SK-N-SH (cell line): Measurements from ENCODE around the gene CLEC16A. TPM values are rescaled to one million over a fixed set of nuclear protein-coding genes. Genes with fewer than 3 reads are reported as not detected.

Experiments used
- CTCF ChIA-PET: fragments of 300-600, 350-600 bp; formaldehyde crosslinking; extraction: SDS; loops from one replicate; lab custom pipeline; 2021; lab: Yijun Ruan, JAX
- POLR2A ChIA-PET: fragments of 350-600 bp; sonication (Branson Sonifier 250); formaldehyde crosslinking; extraction: SDS; loops from one replicate; lab custom pipeline; 2020; ENCODE audit warnings: antibody characterized with exemption, inconsistent platforms; lab: Yijun Ruan, JAX
- DNase-seq: peaks from one replicate; pipeline ENCODE4 v3.0.0; 2012
- H2AFZ ChIP-seq: fragments of 200-600 bp; sonication (generic); 2 replicates; pipeline ENCODE4 v1.8.1; 2016; ENCODE audit warnings: antibody characterized with exemption, mild to moderate bottlenecking, low read depth
- H3F3A ChIP-seq: fragments of 200-600 bp; sonication (generic); replicated peaks from 2 replicates; pipeline ENCODE3; 2016; ENCODE audit warnings: antibody characterized with exemption, mild to moderate bottlenecking; ENCODE audit not compliant: insufficient read depth
- H3K27ac ChIP-seq, 2 experiments: fragments of 200-500 bp in 1 of 2; fragments of 200-600 bp in 1 of 2; sonication (Bioruptor generic) in 1 of 2; sonication (generic), shearing (Covaris generic) in 1 of 2; 2 replicates each; pipeline versions ENCODE4 v1.5.1 to v1.6.1; 2014 to 2016; ENCODE audit warnings: low read depth in 2 of 2, inconsistent platforms in 1 of 2, low read length in 1 of 2, mild to moderate bottlenecking in 1 of 2, mixed read lengths in 1 of 2
- H3K27me3 ChIP-seq: fragments of 200-600 bp; sonication (generic), shearing (Covaris generic); 2 replicates; pipeline ENCODE4 v1.6.1; 2016; ENCODE audit warnings: mixed run types; ENCODE audit not compliant: insufficient read depth
- H3K36me3 ChIP-seq, 2 experiments: fragments of 200-500 bp in 1 of 2; fragments of 200-600 bp in 1 of 2; sonication (Bioruptor generic) in 1 of 2; sonication (generic) in 1 of 2; replicated peaks in 1 of 2; 2 replicates each; pipeline versions ENCODE3 to v1.5.1; 2014 to 2016; ENCODE audit warnings: low read length in 1 of 2, mild to moderate bottlenecking in 1 of 2; ENCODE audit not compliant: insufficient read depth in 2 of 2, control insufficient read depth in 1 of 2
- H3K4me1 ChIP-seq, 2 experiments: fragments of 200-500 bp in 1 of 2; fragments of 200-600 bp in 1 of 2; sonication (Bioruptor generic) in 1 of 2; sonication (generic), shearing (Covaris generic) in 1 of 2; 2 replicates each; pipeline versions ENCODE4 v1.5.1 to v1.6.1; 2014 to 2016; ENCODE audit warnings: low read depth in 1 of 2, low read length in 1 of 2, mixed run types in 1 of 2; ENCODE audit not compliant: insufficient read depth in 2 of 2, control insufficient read depth in 1 of 2
- H3K4me2 ChIP-seq: fragments of 200-600 bp; sonication (generic), shearing (Covaris generic); 2 replicates; pipeline ENCODE4 v1.6.1; 2017; ENCODE audit warnings: mixed run types
- H3K4me3 ChIP-seq, 2 experiments: fragments of 200-500 bp in 1 of 2; fragments of 200-600 bp in 1 of 2; sonication (Bioruptor generic) in 1 of 2; sonication (generic), shearing (Covaris generic) in 1 of 2; 2 replicates each; pipeline versions ENCODE4 v1.5.1 to v1.8.1; 2014 to 2016; ENCODE audit warnings: low read depth in 2 of 2, inconsistent platforms in 1 of 2, low read length in 1 of 2, mild to moderate bottlenecking in 1 of 2, mixed read lengths in 1 of 2, moderate library complexity in 1 of 2
- H3K79me2 ChIP-seq: fragments of 200-600 bp; sonication (generic); 2 replicates; pipeline ENCODE4 v1.8.1; 2017; ENCODE audit warnings: mild to moderate bottlenecking; ENCODE audit not compliant: insufficient read depth
- H3K9ac ChIP-seq: fragments of 200-600 bp; sonication (generic); 2 replicates; pipeline ENCODE4 v1.6.1; 2017; ENCODE audit warnings: mixed run types
- H3K9me2 ChIP-seq: fragments of 200-600 bp; sonication (generic); 2 replicates; pipeline ENCODE4 v1.6.1; 2017; ENCODE audit warnings: mixed run types
- H3K9me3 ChIP-seq: fragments of 200-600 bp; sonication (generic); 2 replicates; pipeline ENCODE4 v1.6.1; 2017; ENCODE audit warnings: mixed run types, mild to moderate bottlenecking, moderate library complexity
- H4K20me1 ChIP-seq: fragments of 200-600 bp; sonication (generic); 2 replicates; pipeline ENCODE4 v1.6.1; 2017; ENCODE audit warnings: mild to moderate bottlenecking, mixed run types; ENCODE audit not compliant: insufficient read depth
- ELF1 ChIP-seq: IDR thresholded peaks from 2 replicates; pipeline ENCODE4 v1.4.0; 2012
- EP300 ChIP-seq, 2 experiments: IDR thresholded peaks; 2 replicates each; pipeline versions ENCODE4 v1.4.0 to v1.6.1; 2012; ENCODE audit warnings: borderline replicate concordance in 1 of 2, low read depth in 1 of 2, low read length in 1 of 2
- EZH2phosphoT487 ChIP-seq: fragments of 200-600 bp; sonication (generic); IDR thresholded peaks from 2 replicates; pipeline ENCODE4 v1.6.1; 2017; ENCODE audit warnings: low read depth, mixed run types, mild to moderate bottlenecking, antibody characterized with exemption, moderate library complexity, borderline replicate concordance
- FOSL2 ChIP-seq: IDR thresholded peaks from 2 replicates; pipeline ENCODE4 v1.4.0; 2012; ENCODE audit warnings: low read depth, mild to moderate bottlenecking, moderate library complexity, borderline replicate concordance
- GATA2 ChIP-seq: sonication (generic); formaldehyde crosslinking; IDR thresholded peaks from 2 replicates; pipeline ENCODE4 v1.5.0; 2020; ENCODE audit warnings: mild to moderate bottlenecking, missing genetic modification reagents
- IRF3 ChIP-seq: fragments of 150-350 bp; IDR thresholded peaks from 2 replicates; pipeline ENCODE4 v1.6.1; 2016; ENCODE audit warnings: mild to moderate bottlenecking, low read depth, low read length
- JUND ChIP-seq: IDR thresholded peaks from 2 replicates; pipeline ENCODE4 v1.4.0; 2012
- MAX ChIP-seq: IDR thresholded peaks from 2 replicates; pipeline ENCODE4 v1.4.0; 2012; ENCODE audit warnings: low read depth
- MEF2A ChIP-seq: IDR thresholded peaks from 2 replicates; pipeline ENCODE4 v1.4.0; 2012; ENCODE audit warnings: low read depth, borderline replicate concordance
- NFIC ChIP-seq: IDR thresholded peaks from 2 replicates; pipeline ENCODE4 v1.4.0; 2012; ENCODE audit warnings: borderline replicate concordance
- NRF1 ChIP-seq: IDR thresholded peaks from 2 replicates; pipeline ENCODE4 v1.6.1; 2012; ENCODE audit warnings: low read depth, mild to moderate bottlenecking, low read length
- PBX3 ChIP-seq: IDR thresholded peaks from 2 replicates; pipeline ENCODE4; 2012
- POLR2AphosphoS5 ChIP-seq: IDR thresholded peaks from 2 replicates; pipeline ENCODE4 v1.6.1; 2012; ENCODE audit warnings: low read depth, low read length
- RAD21 ChIP-seq: IDR thresholded peaks from 2 replicates; pipeline ENCODE4 v1.6.1; 2012; ENCODE audit warnings: mild to moderate bottlenecking, low read length
- SMC3 ChIP-seq: IDR thresholded peaks from 2 replicates; pipeline ENCODE4 v1.6.1; 2012; ENCODE audit warnings: low read depth, low read length, improper control_type of control experiment
- USF1 ChIP-seq: IDR thresholded peaks from 2 replicates; pipeline ENCODE4 v1.4.0; 2012; ENCODE audit warnings: low read depth, borderline replicate concordance
- ZBTB33 ChIP-seq: IDR thresholded peaks from 2 replicates; pipeline ENCODE4 v1.4.0; 2012; ENCODE audit warnings: low read depth, borderline replicate concordance
- WGBS: methylation state at CpG from one replicate; pipeline ENCODE4 v1.1.6; 2017; ENCODE audit warnings: low lambda C conversion rate; 5-methylcytosine and 5-hydroxymethylcytosine counted together
- polyA plus RNA-seq, 3 experiments: library from polyadenylated mRNA; depleted of rRNA; stranded (reverse); fragments of >200 nt; gene quantifications; 2 replicates each; pipeline ENCODE4 v1.2.3, GENCODE V29; 2012

The CLEC16A gene
- polyA plus RNA-seq, 1 of the 3 experiments (the other 2 are of a cell fraction): 13.7 TPM

- Histone ChIP-seq H3K9me2 (no peaks in the 10 kb centered on the region), H3F3A (peaks cover 5% of the 10 kb centered on the region), H3K36me3 (peaks cover 11 to 22% of the 10 kb centered on the region in 2 experiments), H2AFZ (no peak overlapping the region), H3K79me2 (no peaks in the 10 kb centered on the region), H3K27ac (no peak overlapping the region), H3K9ac (no peak overlapping the region), H3K9me3 (no peaks in the 10 kb centered on the region), H3K4me2 (no peak overlapping the region), H4K20me1 (no peaks in the 10 kb centered on the region), H3K4me3 (no peak overlapping the region), H3K4me1 (peaks cover 19 to 46% of the 10 kb centered on the region in 2 experiments), H3K27me3 (no peaks in the 10 kb centered on the region)
- TF ChIP-seq NFIC (no peak), IRF3 (no peak), EP300 (IDR thresholded peaks at IDR 0.05; ENCODE audit: borderline replicate concordance in 1 of 2, low read depth in 1 of 2, low read length in 1 of 2) (no peak), ELF1 (no peak), ZBTB33 (no peak), GATA2 (CRISPR knock-in tag) (no peak), RAD21 (no peak), JUND (no peak), EZH2phosphoT487 (no peak), SMC3 (no peak), POLR2AphosphoS5 (no peak)
- ChIA-PET CTCF (interaction anchor here (1.4 kb wide), 1 partner anchor 147 kb away, joined by 3 read pairs; no protein-coding TSS in a partner anchor), POLR2A (no interaction called here)
- 97% methylated on average over 7 of the region's 7 CpGs for WGBS
- DNase-seq: no peak
These were observed 183.3 kb downstream of the CLEC16A start for GRCh38 chr16:11127610-11128195.

GRCh38 chr16:11128211-11129141 is 184.1 kb downstream of the CLEC16A start:
- H3K9me2 ChIP-seq: no peaks in the 10 kb centered on the region
- DNase-seq: peak; percentile 36
- ChIA-PET POLR2A (no interaction called here), CTCF (interaction anchor here (1.1 to 1.6 kb wide), 3 partner anchors 14 to 174 kb away, joined by 3 to 6 read pairs (median 4); no protein-coding TSS in a partner anchor)
- H3K36me3 ChIP-seq: peaks cover 11 to 22% of the 10 kb centered on the region in 2 experiments
- H3K9ac ChIP-seq: no peak overlapping the region
- TF ChIP-seq FOSL2 (no peak), MAX (no peak), USF1 (no peak), PBX3 (no peak), NRF1 (no peak), RAD21 (no peak), MEF2A (no peak), ZBTB33 (no peak)
- peak overlapping the region; percentile 71 to 80 for H3K27ac ChIP-seq
- no peak overlapping the region for H3K4me3 ChIP-seq
- H3K4me2 ChIP-seq: peak overlapping the region; percentile 58; the same call in 1 of the 2 replicates
- no peaks in the 10 kb centered on the region for H3K79me2 ChIP-seq
- peaks cover under 1% of the 10 kb centered on the region for H3F3A ChIP-seq
- H3K4me1 ChIP-seq: peaks cover 21 to 45% of the 10 kb centered on the region in 2 experiments
- no peak overlapping the region for H2AFZ ChIP-seq
- no peaks in the 10 kb centered on the region for H4K20me1 ChIP-seq
- H3K9me3 ChIP-seq: no peaks in the 10 kb centered on the region
- 73% methylated on average over 8 of the region's 9 CpGs for WGBS
- H3K27me3 ChIP-seq: no peaks in the 10 kb centered on the region
